KBM-7 (cell line): Measurements from ENCODE around the gene TSPAN9.

Experiments used
- DNase-seq: peaks from one replicate; pipeline ENCODE4 v3.0.0-alpha.2; 2015
- in situ Hi-C: fragments of 300-500 bp; cut with MboI; formaldehyde crosslinking; loops from 2 replicates; pipeline ENCODE4 v1.14.3; 2020; ENCODE audit warnings: low sequenced_read_pairs, low pct_unique_long_range_greater_than_20kb, mixed read lengths

The TSPAN9 gene

GRCh38 chr12:3091382-3092241 is 14.4 kb downstream of the TSPAN9 start:
- DNase-seq: no peak
- in situ Hi-C loops: no loop called here

- no peak for DNase-seq
- in situ Hi-C loops: no loop called here
These were observed 15.6 kb downstream of the TSPAN9 start for GRCh38 chr12:3092764-3093163.

GRCh38 chr12:3097186-3097804 is 20.1 kb downstream of the TSPAN9 start:
- peak; percentile 41 for DNase-seq
- in situ Hi-C loops: no loop called here

GRCh38 chr12:3097836-3098235 is 20.7 kb downstream of the TSPAN9 start:
- in situ Hi-C loops: no loop called here
- DNase-seq: no peak

GRCh38 chr12:3098436-3098835 is 21.3 kb downstream of the TSPAN9 start:
- in situ Hi-C loops: no loop called here
- no peak for DNase-seq

GRCh38 chr12:3099146-3099545 is 22.0 kb downstream of the TSPAN9 start:
- in situ Hi-C loops: no loop called here
- DNase-seq: no peak

- no peak for DNase-seq
- in situ Hi-C loops: no loop called here
These were observed 24.3 kb downstream of the TSPAN9 start for GRCh38 chr12:3101309-3102024.

GRCh38 chr12:3102771-3103410 is 25.7 kb downstream of the TSPAN9 start:
- no peak for DNase-seq
- in situ Hi-C loops: no loop called here

- no peak for DNase-seq
- in situ Hi-C loops: no loop called here
These were observed 26.6 kb downstream of the TSPAN9 start for GRCh38 chr12:3103806-3104205.

- DNase-seq: no peak
- in situ Hi-C loops: no loop called here
These were observed 28.7 kb downstream of the TSPAN9 start for GRCh38 chr12:3105690-3106479.

- in situ Hi-C loops: no loop called here
- no peak for DNase-seq
These were observed 29.4 kb downstream of the TSPAN9 start for GRCh38 chr12:3106579-3106978.

- DNase-seq: no peak
- in situ Hi-C loops: no loop called here
These were observed 29.9 kb downstream of the TSPAN9 start for GRCh38 chr12:3107071-3107583.

- in situ Hi-C loops: no loop called here
These were observed 30.8 kb downstream of the TSPAN9 start for GRCh38 chr12:3107954-3108353.

GRCh38 chr12:3110578-3110977 is 33.4 kb downstream of the TSPAN9 start:
- in situ Hi-C loops: no loop called here

More at GRCh38 chr12:3107954-3108353, 30.8 kb downstream of the TSPAN9 start:
- DNase-seq: no peak

GRCh38 chr12:3113671-3114325 is 36.6 kb downstream of the TSPAN9 start:
- in situ Hi-C loops: no loop called here
- DNase-seq: no peak

More at GRCh38 chr12:3110578-3110977, 33.4 kb downstream of the TSPAN9 start:
- no peak for DNase-seq

GRCh38 chr12:3114671-3115070 is 37.5 kb downstream of the TSPAN9 start:
- no peak for DNase-seq
- in situ Hi-C loops: no loop called here

GRCh38 chr12:3115078-3115477 is 37.9 kb downstream of the TSPAN9 start:
- DNase-seq: no peak
- in situ Hi-C loops: no loop called here
